Activated naive CD8-positive, alpha-beta T cell treated with anti-CD3 and anti-CD28 coated beads, Interleukin-2, amount 10 ng/mL, durations not matched to agents 7 days and 5 days (primary cell): ENCODE data around the gene DGLUCY. TPM values are rescaled to one million over a fixed set of nuclear protein-coding genes. Genes with fewer than 3 reads are reported as not detected.
"Not testable (repeated sequence)": the region's sequence is repeated elsewhere in the genome, so short reads cannot be mapped to it uniquely, and the experiment has no call there.

Experiments used
- ATAC-seq: fragments of 150-1000 bp; cut with Tn5 transposase; one replicate; pipeline ENCODE4 v1.10.0; 2021; ENCODE audit warnings: low read depth, moderate library complexity
- POLR2A ChIA-PET: fragments of 350-600 bp; sonication (Branson Sonifier 250); formaldehyde crosslinking; loops from one replicate; lab custom pipeline; 2021; ENCODE audit warnings: antibody characterized with exemption; lab: Charles Lee
- DNase-seq: peaks from one replicate; pipeline ENCODE4 v3.0.0; 2021
- H3K27ac Mint-ChIP-seq: one replicate; pipeline ENCODE4 v1.8.0; 2022; ENCODE audit warnings: mild to moderate bottlenecking, mixed read lengths
- H3K27me3 Mint-ChIP-seq: one replicate; pipeline ENCODE4 v1.8.0; 2022; ENCODE audit warnings: mild to moderate bottlenecking, moderate library complexity, mixed read lengths
- H3K36me3 Mint-ChIP-seq: one replicate; pipeline ENCODE4 v1.8.0; 2021; ENCODE audit warnings: mild to moderate bottlenecking, mixed read lengths
- H3K4me1 Mint-ChIP-seq: one replicate; pipeline ENCODE4 v1.8.0; 2021; ENCODE audit warnings: mixed read lengths
- H3K4me3 Mint-ChIP-seq: one replicate; pipeline ENCODE4 v1.8.0; 2022; ENCODE audit warnings: mild to moderate bottlenecking, moderate library complexity, mixed read lengths
- H3K9me3 Mint-ChIP-seq: one replicate; pipeline ENCODE4 v1.8.0; 2021; ENCODE audit warnings: mixed read lengths
- total RNA-seq, 2 experiments: library from RNA; stranded (reverse); gene quantifications; one replicate each; pipeline ENCODE4 v1.2.3, GENCODE V29; 2021

DGLUCY gene
- total RNA-seq, 2 experiments from 2014 or later, result 135 to 136 TPM

- H3K27me3 Mint-ChIP-seq, result no peaks in the 10 kb centered on the region
- H3K27ac Mint-ChIP-seq, result no peak overlapping the region
- ATAC-seq, result no peak
- H3K9me3 Mint-ChIP-seq, result no peaks in the 10 kb centered on the region
- no peak for DNase-seq
- no peak overlapping the region for H3K4me3 Mint-ChIP-seq
- H3K4me1 Mint-ChIP-seq, result peaks cover 54% of the 10 kb centered on the region
- POLR2A ChIA-PET, result interaction anchor here (16.2 kb wide), 1 partner anchor 13 kb away, joined by 232 read pairs; the partner anchor contains the start of gene GPR68
- H3K36me3 Mint-ChIP-seq, result peaks cover 12% of the 10 kb centered on the region
Observed at GRCh38 chr14:91256661-91257060, 142.8 kb downstream of the DGLUCY start.

GRCh38 chr14:91257328-91258010, 143.6 kb downstream of the DGLUCY start:
- no peaks in the 10 kb centered on the region for H3K27me3 Mint-ChIP-seq
- no peak for DNase-seq
- POLR2A ChIA-PET, result interaction anchor here (0.9 to 16.2 kb wide), 6 partner anchors 8 to 55 kb away, joined by 3 to 232 read pairs (median 3); partner anchors contain the start of gene GPR68
- peaks cover 8% of the 10 kb centered on the region for H3K36me3 Mint-ChIP-seq
- H3K4me1 Mint-ChIP-seq, result peaks cover 55% of the 10 kb centered on the region
- H3K9me3 Mint-ChIP-seq, result no peaks in the 10 kb centered on the region
- H3K27ac Mint-ChIP-seq, result peak overlapping the region; percentile 56
- ATAC-seq, result no peak
- H3K4me3 Mint-ChIP-seq, result no peak overlapping the region

- Mint-ChIP-seq H3K36me3 (peaks cover 8% of the 10 kb centered on the region), H3K9me3 (no peaks in the 10 kb centered on the region), H3K4me3 (no peak overlapping the region), H3K27ac (peak overlapping the region; percentile 40), H3K4me1 (peaks cover 55% of the 10 kb centered on the region), H3K27me3 (no peaks in the 10 kb centered on the region)
- DNase-seq (no peak), ATAC-seq (no peak)
- POLR2A ChIA-PET, result interaction anchor here (0.9 to 16.2 kb wide), 7 partner anchors 9 to 56 kb away, joined by 3 to 232 read pairs (median 3); partner anchors contain the start of gene GPR68
Observed at GRCh38 chr14:91258011-91258618, 144.2 kb downstream of the DGLUCY start.

GRCh38 chr14:91258876-91259275, 145.0 kb downstream of the DGLUCY start:
- H3K27me3 Mint-ChIP-seq, result no peaks in the 10 kb centered on the region
- H3K4me1 Mint-ChIP-seq, result peaks cover 62% of the 10 kb centered on the region
- H3K36me3 Mint-ChIP-seq, result peaks cover 8% of the 10 kb centered on the region
- POLR2A ChIA-PET, result interaction anchor here (0.9 to 16.2 kb wide), 3 partner anchors 15 to 56 kb away, joined by 3 to 232 read pairs (median 3); partner anchors contain the start of gene GPR68
- no peak overlapping the region for H3K4me3 Mint-ChIP-seq
- DNase-seq (no peak), ATAC-seq (no peak)
- H3K27ac Mint-ChIP-seq, result peak overlapping the region; percentile 23
- no peaks in the 10 kb centered on the region for H3K9me3 Mint-ChIP-seq

- Mint-ChIP-seq H3K9me3 (no peaks in the 10 kb centered on the region), H3K27ac (peak overlapping the region; percentile 72), H3K27me3 (no peaks in the 10 kb centered on the region), H3K4me3 (peak overlapping the region; percentile 12), H3K36me3 (peaks cover 8% of the 10 kb centered on the region), H3K4me1 (peaks cover 59% of the 10 kb centered on the region)
- DNase-seq (no peak), ATAC-seq (peak; percentile 69)
- POLR2A ChIA-PET, result interaction anchor here (1.3 to 16.2 kb wide), 4 partner anchors 11 to 33 kb away, joined by 3 to 232 read pairs (median 16); partner anchors contain the start of gene GPR68
Observed at GRCh38 chr14:91261115-91261514, 147.2 kb downstream of the DGLUCY start.

GRCh38 chr14:91261986-91262549, 148.2 kb downstream of the DGLUCY start:
- POLR2A ChIA-PET, result interaction anchor here (0.6 to 16.2 kb wide), 5 partner anchors 12 to 34 kb away, joined by 3 to 232 read pairs (median 19); partner anchors contain the start of gene GPR68
- Mint-ChIP-seq H3K4me3 (no peak overlapping the region), H3K36me3 (peaks cover 8% of the 10 kb centered on the region), H3K9me3 (no peaks in the 10 kb centered on the region), H3K27me3 (no peaks in the 10 kb centered on the region), H3K27ac (no peak overlapping the region), H3K4me1 (peaks cover 56% of the 10 kb centered on the region)
- DNase-seq (no peak), ATAC-seq (no peak)

- no peak for DNase-seq
- Mint-ChIP-seq H3K36me3 (peaks cover 20% of the 10 kb centered on the region), H3K4me3 (peak overlapping the region; percentile 80), H3K27me3 (no peaks in the 10 kb centered on the region), H3K27ac (peak overlapping the region; percentile 36), H3K9me3 (no peaks in the 10 kb centered on the region), H3K4me1 (peaks cover 50% of the 10 kb centered on the region)
- POLR2A ChIA-PET, result interaction anchor here (3.3 to 16.2 kb wide), 3 partner anchors 13 to 35 kb away, joined by 19 to 232 read pairs (median 29); partner anchors contain the start of gene GPR68
- ATAC-seq, result no peak
Observed at GRCh38 chr14:91263329-91263728, 149.5 kb downstream of the DGLUCY start.

GRCh38 chr14:91264151-91265150, 150.6 kb downstream of the DGLUCY start:
- POLR2A ChIA-PET, result interaction anchor here (0.7 to 16.2 kb wide), 8 partner anchors 10 to 87 kb away, joined by 3 to 232 read pairs (median 4); partner anchors contain the start of gene GPR68
- Mint-ChIP-seq H3K27me3 (no peaks in the 10 kb centered on the region), H3K4me3 (peak overlapping the region; percentile 80), H3K36me3 (peaks cover 25% of the 10 kb centered on the region), H3K27ac (peak overlapping the region; percentile 70), H3K9me3 (no peaks in the 10 kb centered on the region), H3K4me1 (peaks cover 51% of the 10 kb centered on the region)
- peak; percentile 59 for ATAC-seq
- DNase-seq, result peak; percentile 74

GRCh38 chr14:91265404-91265803, 151.5 kb downstream of the DGLUCY start:
- no peak for ATAC-seq

GRCh38 chr14:91266276-91266675, 152.4 kb downstream of the DGLUCY start:
- not testable (repeated sequence) for H3K4me3 Mint-ChIP-seq, H3K9me3 Mint-ChIP-seq, DNase-seq, H3K27ac Mint-ChIP-seq, H3K27me3 Mint-ChIP-seq, ATAC-seq
- peaks cover 46% of the 10 kb centered on the region for H3K4me1 Mint-ChIP-seq
- peaks cover 29% of the 10 kb centered on the region for H3K36me3 Mint-ChIP-seq
- POLR2A ChIA-PET, result interaction anchor here (1.0 kb wide), 1 partner anchor 21 kb away, joined by 4 read pairs; no protein-coding TSS in a partner anchor

More at GRCh38 chr14:91265404-91265803, 151.5 kb downstream of the DGLUCY start:
- Mint-ChIP-seq H3K36me3 (peaks cover 29% of the 10 kb centered on the region), H3K27me3 (no peaks in the 10 kb centered on the region), H3K9me3 (no peaks in the 10 kb centered on the region), H3K27ac (peak overlapping the region; percentile 28), H3K4me3 (peak overlapping the region; percentile 44), H3K4me1 (peaks cover 51% of the 10 kb centered on the region)
- POLR2A ChIA-PET, result interaction anchor here (1.9 to 16.2 kb wide), 4 partner anchors 10 to 37 kb away, joined by 4 to 232 read pairs (median 24); partner anchors contain the start of gene GPR68
- no peak for DNase-seq

- H3K9me3 Mint-ChIP-seq, result no peaks in the 10 kb centered on the region
- DNase-seq (no peak), ATAC-seq (no peak)
- peaks cover 33% of the 10 kb centered on the region for H3K4me1 Mint-ChIP-seq
- POLR2A ChIA-PET, result no interaction called here
- no peak overlapping the region for H3K4me3 Mint-ChIP-seq
- H3K27ac Mint-ChIP-seq, result peak overlapping the region; percentile 11
- no peaks in the 10 kb centered on the region for H3K27me3 Mint-ChIP-seq
- H3K36me3 Mint-ChIP-seq, result peaks cover 32% of the 10 kb centered on the region
Observed at GRCh38 chr14:91267965-91268437, 154.1 kb downstream of the DGLUCY start.
